HL-60 (cell line): ENCODE measurements around the gene SMC6.

ENCODE experiments used
- GABPA ChIP-seq: IDR thresholded peaks from 2 replicates; pipeline ENCODE4 v1.6.1; 2012; ENCODE audit warnings: low read depth
- POLR2AphosphoS5 ChIP-seq: IDR thresholded peaks from 2 replicates; pipeline ENCODE4 v1.6.1; 2012; ENCODE audit warnings: low read depth
- TF ChIP-seq, protein P1 (sequence below): IDR thresholded peaks from one replicate; pipeline ENCODE4 v1.5.1; 2011; ENCODE audit warnings: low read length, control low read depth, inconsistent platforms; ENCODE audit not compliant: insufficient read depth
- TF ChIP-seq, protein P2 (sequence below): IDR thresholded peaks from 2 replicates; pipeline ENCODE4 v1.6.1; 2012; ENCODE audit warnings: low read depth; ENCODE audit not compliant: insufficient replicate concordance

DNA sequence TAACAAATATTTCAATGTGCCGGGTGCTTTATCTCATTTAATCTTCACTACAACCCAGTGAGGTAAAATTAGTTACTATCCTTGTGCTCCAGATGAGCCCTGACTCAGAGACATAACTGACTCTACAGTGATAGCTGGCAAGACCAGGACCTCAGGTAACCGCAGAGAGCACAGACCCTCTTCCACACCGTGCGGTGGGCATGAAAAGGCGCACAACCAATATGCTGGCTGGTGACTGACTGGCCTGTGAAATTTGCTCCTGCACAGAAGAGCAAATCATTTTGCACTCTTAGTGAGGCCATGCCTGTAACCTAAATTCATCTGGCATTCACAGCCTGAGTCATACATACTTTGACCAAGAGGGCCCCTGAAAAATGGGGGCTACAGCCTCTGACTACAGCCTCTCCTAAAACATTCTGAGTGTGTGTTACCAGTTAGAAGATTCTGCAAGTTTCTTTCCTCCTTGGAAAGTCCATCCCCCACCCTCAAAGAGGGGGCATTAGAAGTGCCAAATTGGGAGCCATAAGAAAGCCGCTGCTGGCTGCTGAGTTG, 40.3 kb upstream of the SMC6 start:
- TF ChIP-seq, protein P1, sequence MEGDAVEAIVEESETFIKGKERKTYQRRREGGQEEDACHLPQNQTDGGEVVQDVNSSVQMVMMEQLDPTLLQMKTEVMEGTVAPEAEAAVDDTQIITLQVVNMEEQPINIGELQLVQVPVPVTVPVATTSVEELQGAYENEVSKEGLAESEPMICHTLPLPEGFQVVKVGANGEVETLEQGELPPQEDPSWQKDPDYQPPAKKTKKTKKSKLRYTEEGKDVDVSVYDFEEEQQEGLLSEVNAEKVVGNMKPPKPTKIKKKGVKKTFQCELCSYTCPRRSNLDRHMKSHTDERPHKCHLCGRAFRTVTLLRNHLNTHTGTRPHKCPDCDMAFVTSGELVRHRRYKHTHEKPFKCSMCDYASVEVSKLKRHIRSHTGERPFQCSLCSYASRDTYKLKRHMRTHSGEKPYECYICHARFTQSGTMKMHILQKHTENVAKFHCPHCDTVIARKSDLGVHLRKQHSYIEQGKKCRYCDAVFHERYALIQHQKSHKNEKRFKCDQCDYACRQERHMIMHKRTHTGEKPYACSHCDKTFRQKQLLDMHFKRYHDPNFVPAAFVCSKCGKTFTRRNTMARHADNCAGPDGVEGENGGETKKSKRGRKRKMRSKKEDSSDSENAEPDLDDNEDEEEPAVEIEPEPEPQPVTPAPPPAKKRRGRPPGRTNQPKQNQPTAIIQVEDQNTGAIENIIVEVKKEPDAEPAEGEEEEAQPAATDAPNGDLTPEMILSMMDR, result no peak
- TF ChIP-seq POLR2AphosphoS5, result no peak
- TF ChIP-seq, protein P2, sequence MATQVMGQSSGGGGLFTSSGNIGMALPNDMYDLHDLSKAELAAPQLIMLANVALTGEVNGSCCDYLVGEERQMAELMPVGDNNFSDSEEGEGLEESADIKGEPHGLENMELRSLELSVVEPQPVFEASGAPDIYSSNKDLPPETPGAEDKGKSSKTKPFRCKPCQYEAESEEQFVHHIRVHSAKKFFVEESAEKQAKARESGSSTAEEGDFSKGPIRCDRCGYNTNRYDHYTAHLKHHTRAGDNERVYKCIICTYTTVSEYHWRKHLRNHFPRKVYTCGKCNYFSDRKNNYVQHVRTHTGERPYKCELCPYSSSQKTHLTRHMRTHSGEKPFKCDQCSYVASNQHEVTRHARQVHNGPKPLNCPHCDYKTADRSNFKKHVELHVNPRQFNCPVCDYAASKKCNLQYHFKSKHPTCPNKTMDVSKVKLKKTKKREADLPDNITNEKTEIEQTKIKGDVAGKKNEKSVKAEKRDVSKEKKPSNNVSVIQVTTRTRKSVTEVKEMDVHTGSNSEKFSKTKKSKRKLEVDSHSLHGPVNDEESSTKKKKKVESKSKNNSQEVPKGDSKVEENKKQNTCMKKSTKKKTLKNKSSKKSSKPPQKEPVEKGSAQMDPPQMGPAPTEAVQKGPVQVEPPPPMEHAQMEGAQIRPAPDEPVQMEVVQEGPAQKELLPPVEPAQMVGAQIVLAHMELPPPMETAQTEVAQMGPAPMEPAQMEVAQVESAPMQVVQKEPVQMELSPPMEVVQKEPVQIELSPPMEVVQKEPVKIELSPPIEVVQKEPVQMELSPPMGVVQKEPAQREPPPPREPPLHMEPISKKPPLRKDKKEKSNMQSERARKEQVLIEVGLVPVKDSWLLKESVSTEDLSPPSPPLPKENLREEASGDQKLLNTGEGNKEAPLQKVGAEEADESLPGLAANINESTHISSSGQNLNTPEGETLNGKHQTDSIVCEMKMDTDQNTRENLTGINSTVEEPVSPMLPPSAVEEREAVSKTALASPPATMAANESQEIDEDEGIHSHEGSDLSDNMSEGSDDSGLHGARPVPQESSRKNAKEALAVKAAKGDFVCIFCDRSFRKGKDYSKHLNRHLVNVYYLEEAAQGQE, result no peak
- TF ChIP-seq GABPA, result no peak
